GM19328 (cell line): ENCODE data around the gene TM4SF20.

Experiments used
- ATAC-seq: cut with Tn5 transposase; IDR thresholded peaks from one replicate; pipeline ENCODE4 v1.9.1; 2021; ENCODE audit warnings: mild to moderate bottlenecking, moderate library complexity; ENCODE audit not compliant: unreplicated experiment

TM4SF20 gene

GRCh38 chr2:227379095-227379494, at the start of gene TM4SF20:
TM4SF20 (minus strand) TSS chr2:227379306; CDS start chr2:227379268, 38 bp downstream.
- ATAC-seq, result no peak

- no peak for ATAC-seq
Observed at GRCh38 chr2:227428731-227429285, 49.7 kb upstream of the TM4SF20 start.

GRCh38 chr2:227423656-227424499, 44.8 kb upstream of the TM4SF20 start:
- ATAC-seq, result no peak

GRCh38 chr2:227420087-227421052, 41.3 kb upstream of the TM4SF20 start:
- ATAC-seq, result no peak

- ATAC-seq, result no peak
Observed at GRCh38 chr2:227416701-227417100, 37.6 kb upstream of the TM4SF20 start.

GRCh38 chr2:227415538-227416424, 36.7 kb upstream of the TM4SF20 start:
- ATAC-seq, result no peak

- no peak for ATAC-seq
Observed at GRCh38 chr2:227414846-227415245, 35.7 kb upstream of the TM4SF20 start.

- no peak for ATAC-seq
Observed at GRCh38 chr2:227413371-227413770, 34.3 kb upstream of the TM4SF20 start.

GRCh38 chr2:227412877-227413276, 33.8 kb upstream of the TM4SF20 start:
- ATAC-seq, result no peak

- no peak for ATAC-seq
Observed at GRCh38 chr2:227411990-227412350, 32.9 kb upstream of the TM4SF20 start.

GRCh38 chr2:227411320-227411989, 32.3 kb upstream of the TM4SF20 start:
- ATAC-seq, result peak; percentile 54

GRCh38 chr2:227410191-227410590, 31.1 kb upstream of the TM4SF20 start:
- no peak for ATAC-seq

GRCh38 chr2:227407591-227408151, 28.6 kb upstream of the TM4SF20 start:
- no peak for ATAC-seq

- ATAC-seq, result no peak
Observed at GRCh38 chr2:227406177-227407031, 27.3 kb upstream of the TM4SF20 start.

- no peak for ATAC-seq
Observed at GRCh38 chr2:227404585-227405271, 25.6 kb upstream of the TM4SF20 start.

GRCh38 chr2:227402959-227403358, 23.9 kb upstream of the TM4SF20 start:
- no peak for ATAC-seq

- ATAC-seq, result no peak
Observed at GRCh38 chr2:227402321-227402720, 23.2 kb upstream of the TM4SF20 start.

GRCh38 chr2:227401550-227401949, 22.4 kb upstream of the TM4SF20 start:
- ATAC-seq, result no peak
